ENCODE measurements around the gene FRMD4B. TPM values are rescaled to one million over a fixed set of nuclear protein-coding genes. Genes with fewer than 3 reads are reported as not detected.

The FRMD4B gene
- total and polyA plus RNA-seq, 2 donors (not counting 1 experiment from before 2014, with no cell fraction given) = 0.86 to 1.2 TPM

DNA sequence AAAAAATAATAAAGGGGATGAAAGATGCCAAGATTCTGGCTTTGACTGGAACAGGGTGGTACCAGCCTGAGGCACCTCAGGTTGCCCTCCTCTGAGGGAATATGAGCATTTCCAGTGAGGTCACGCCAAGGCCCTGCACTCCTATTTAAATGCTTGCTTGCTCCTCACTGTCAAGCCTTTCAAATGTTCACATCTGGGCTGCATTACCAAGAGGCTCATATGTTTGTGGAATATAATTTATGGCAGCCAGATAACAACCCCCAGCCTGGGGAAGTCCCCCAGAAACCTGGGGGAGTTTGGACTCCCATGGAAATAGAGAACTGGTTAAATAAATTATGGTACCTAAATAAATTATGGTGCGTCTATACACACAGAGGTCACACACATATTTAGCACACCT, 88.4 kb downstream of the FRMD4B start:
- DNase-seq (ENCODE audit: low read depth in 2 of 2) = no peak
- Histone ChIP-seq H3K27ac (ENCODE audit: insufficient read depth, low read length) (no peak overlapping the region), H3K9me3 (ENCODE audit: control insufficient read depth, insufficient read depth, low read depth, low read length) (no peaks in the 10 kb centered on the region), H3K27me3 (ENCODE audit: control insufficient read depth, insufficient read depth, low read length) (no peaks in the 10 kb centered on the region), H3K36me3 (ENCODE audit: control insufficient read depth, insufficient read depth, low read length) (no peaks in the 10 kb centered on the region), H3K9ac (ENCODE audit: insufficient read depth, low read length) (no peak overlapping the region), H3K79me2 (ENCODE audit: control insufficient read depth, insufficient read depth, low read length) (no peaks in the 10 kb centered on the region), H4K20me1 (ENCODE audit: control insufficient read depth, extremely low read depth, insufficient read depth, low read length) (no peaks in the 10 kb centered on the region), H2AFZ (ENCODE audit: low read length) (no peak overlapping the region), H3K4me1 (ENCODE audit: control insufficient read depth, extremely low read depth, insufficient read depth, low read length) (no peaks in the 10 kb centered on the region), H3K4me3 (replicated peaks in 1 of 4; ENCODE audit: control extremely low read depth in 1 of 4, insufficient read depth in 1 of 4, low read depth in 3 of 4, low read length in 4 of 4) (no peak overlapping the region), H3K4me2 (ENCODE audit: extremely low read depth, insufficient read depth, low read length) (no peak overlapping the region)
- TF ChIP-seq EZH2 (IDR thresholded peaks at IDR 0.05; ENCODE audit: low read length, missing control alignments) = no peak
- TF ChIP-seq, protein P1, sequence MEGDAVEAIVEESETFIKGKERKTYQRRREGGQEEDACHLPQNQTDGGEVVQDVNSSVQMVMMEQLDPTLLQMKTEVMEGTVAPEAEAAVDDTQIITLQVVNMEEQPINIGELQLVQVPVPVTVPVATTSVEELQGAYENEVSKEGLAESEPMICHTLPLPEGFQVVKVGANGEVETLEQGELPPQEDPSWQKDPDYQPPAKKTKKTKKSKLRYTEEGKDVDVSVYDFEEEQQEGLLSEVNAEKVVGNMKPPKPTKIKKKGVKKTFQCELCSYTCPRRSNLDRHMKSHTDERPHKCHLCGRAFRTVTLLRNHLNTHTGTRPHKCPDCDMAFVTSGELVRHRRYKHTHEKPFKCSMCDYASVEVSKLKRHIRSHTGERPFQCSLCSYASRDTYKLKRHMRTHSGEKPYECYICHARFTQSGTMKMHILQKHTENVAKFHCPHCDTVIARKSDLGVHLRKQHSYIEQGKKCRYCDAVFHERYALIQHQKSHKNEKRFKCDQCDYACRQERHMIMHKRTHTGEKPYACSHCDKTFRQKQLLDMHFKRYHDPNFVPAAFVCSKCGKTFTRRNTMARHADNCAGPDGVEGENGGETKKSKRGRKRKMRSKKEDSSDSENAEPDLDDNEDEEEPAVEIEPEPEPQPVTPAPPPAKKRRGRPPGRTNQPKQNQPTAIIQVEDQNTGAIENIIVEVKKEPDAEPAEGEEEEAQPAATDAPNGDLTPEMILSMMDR (conservative IDR thresholded peaks at IDR 0.05 in 1 of 2, IDR thresholded peaks at IDR 0.05 in 1 of 2; ENCODE audit: low read depth in 1 of 2, low read length in 2 of 2) = no peak

DNA sequence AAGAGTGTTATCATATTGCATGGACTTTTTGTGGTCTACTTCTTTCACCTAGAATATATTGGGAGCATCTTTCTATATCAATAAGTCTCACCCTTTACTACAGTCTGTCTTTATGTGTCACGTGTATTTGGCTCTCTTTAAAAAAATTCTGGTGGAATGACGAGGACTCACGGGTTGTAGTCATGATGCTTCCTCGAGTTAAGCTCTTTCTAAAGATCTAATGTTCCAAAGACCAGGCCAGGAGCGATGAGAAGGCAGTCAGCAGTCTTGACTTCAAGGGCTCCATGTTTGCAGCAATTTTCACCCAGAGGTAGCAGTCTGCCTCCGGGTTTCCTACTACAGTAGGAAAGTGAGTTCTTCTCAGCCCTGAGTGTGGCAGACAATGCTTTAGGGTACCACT, 88.9 kb downstream of the FRMD4B start:
- TF ChIP-seq EZH2 (IDR thresholded peaks at IDR 0.05; ENCODE audit: low read length, missing control alignments) = no peak
- TF ChIP-seq, protein P1 (conservative IDR thresholded peaks at IDR 0.05 in 1 of 2, IDR thresholded peaks at IDR 0.05 in 1 of 2; ENCODE audit: low read depth in 1 of 2, low read length in 2 of 2) = no peak
- H3K79me2 ChIP-seq (ENCODE audit: control insufficient read depth, insufficient read depth, low read length) = no peaks in the 10 kb centered on the region
- no peaks in the 10 kb centered on the region for H3K9me3 ChIP-seq (ENCODE audit: control insufficient read depth, insufficient read depth, low read depth, low read length)
- no peaks in the 10 kb centered on the region for H3K36me3 ChIP-seq (ENCODE audit: control insufficient read depth, insufficient read depth, low read length)
- DNase-seq (ENCODE audit: low read depth in 2 of 2) = no peak
- H3K27ac ChIP-seq (ENCODE audit: insufficient read depth, low read length) = no peak overlapping the region
- H4K20me1 ChIP-seq (ENCODE audit: control insufficient read depth, extremely low read depth, insufficient read depth, low read length) = no peaks in the 10 kb centered on the region
- H3K27me3 ChIP-seq (ENCODE audit: control insufficient read depth, insufficient read depth, low read length) = no peaks in the 10 kb centered on the region
- no peak overlapping the region for H3K4me2 ChIP-seq (ENCODE audit: extremely low read depth, insufficient read depth, low read length)
- H3K4me1 ChIP-seq (ENCODE audit: control insufficient read depth, extremely low read depth, insufficient read depth, low read length) = no peaks in the 10 kb centered on the region
- H3K4me3 ChIP-seq (replicated peaks in 1 of 4; ENCODE audit: control extremely low read depth in 1 of 4, insufficient read depth in 1 of 4, low read depth in 3 of 4, low read length in 4 of 4) = no peak overlapping the region
- H3K9ac ChIP-seq (ENCODE audit: insufficient read depth, low read length) = no peak overlapping the region
- H2AFZ ChIP-seq (ENCODE audit: low read length) = no peak overlapping the region

DNA sequence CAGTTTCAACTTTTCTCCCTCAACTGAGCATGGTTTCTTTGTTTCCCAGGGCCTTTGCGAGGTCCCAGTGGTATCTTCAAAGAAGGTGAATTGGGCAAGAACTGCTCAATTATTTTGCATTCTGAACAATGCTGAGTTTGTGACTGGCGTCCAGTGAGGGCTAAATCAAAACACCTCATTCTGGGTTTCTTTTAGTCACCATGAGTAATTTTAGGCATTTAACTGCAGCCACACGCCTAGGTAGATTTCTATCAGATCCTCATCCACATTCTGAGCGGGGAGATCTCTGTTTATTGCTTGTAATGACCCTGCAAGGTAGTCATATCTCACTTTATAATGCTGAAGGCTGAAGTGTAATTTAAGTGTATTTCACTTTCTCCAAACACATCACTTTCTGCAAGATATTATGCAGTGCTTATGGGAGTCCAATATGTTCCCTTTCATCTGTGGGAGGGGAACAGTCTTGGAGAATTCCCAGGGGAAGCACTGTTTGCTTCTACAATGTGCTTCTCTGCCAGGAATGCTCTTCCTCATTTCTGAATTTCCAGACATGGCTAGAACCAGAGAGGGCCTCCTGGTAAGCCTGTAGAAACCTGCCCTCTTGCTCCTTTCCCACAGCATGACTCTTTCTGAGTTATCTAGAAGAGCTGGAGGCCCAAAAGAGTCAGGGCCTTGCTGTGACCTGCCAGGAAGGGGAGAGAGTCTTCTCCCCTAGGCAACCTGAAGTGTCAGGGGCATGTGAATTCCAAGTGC, 91.7 kb downstream of the FRMD4B start:
- Histone ChIP-seq H3K4me1 (ENCODE audit: control insufficient read depth, extremely low read depth, insufficient read depth, low read length) (no peaks in the 10 kb centered on the region), H4K20me1 (ENCODE audit: control insufficient read depth, extremely low read depth, insufficient read depth, low read length) (no peaks in the 10 kb centered on the region), H2AFZ (ENCODE audit: low read length) (no peak overlapping the region), H3K4me3 (replicated peaks in 1 of 4; ENCODE audit: control extremely low read depth in 1 of 4, insufficient read depth in 1 of 4, low read depth in 3 of 4, low read length in 4 of 4) (no peak overlapping the region), H3K9me3 (ENCODE audit: control insufficient read depth, insufficient read depth, low read depth, low read length) (no peaks in the 10 kb centered on the region), H3K79me2 (ENCODE audit: control insufficient read depth, insufficient read depth, low read length) (no peaks in the 10 kb centered on the region), H3K27me3 (ENCODE audit: control insufficient read depth, insufficient read depth, low read length) (no peaks in the 10 kb centered on the region), H3K36me3 (ENCODE audit: control insufficient read depth, insufficient read depth, low read length) (no peaks in the 10 kb centered on the region), H3K9ac (ENCODE audit: insufficient read depth, low read length) (no peak overlapping the region), H3K4me2 (ENCODE audit: extremely low read depth, insufficient read depth, low read length) (no peak overlapping the region), H3K27ac (ENCODE audit: insufficient read depth, low read length) (no peak overlapping the region)
- TF ChIP-seq EZH2 (IDR thresholded peaks at IDR 0.05; ENCODE audit: low read length, missing control alignments) = no peak
- TF ChIP-seq, protein P1 (conservative IDR thresholded peaks at IDR 0.05 in 1 of 2, IDR thresholded peaks at IDR 0.05 in 1 of 2; ENCODE audit: low read depth in 1 of 2, low read length in 2 of 2) = no peak
- DNase-seq (ENCODE audit: low read depth in 2 of 2) = peak; percentile 56 to 63
